Caco-2 (cell line): Measurements from ENCODE around the gene AKAP6. TPM values are rescaled to one million over a fixed set of nuclear protein-coding genes. Genes with fewer than 3 reads are reported as not detected.

Experiments used
- BruUV-seq: library from RNA; stranded (reverse); fragments of 400-500 nt; replicated peaks from 2 replicates; lab custom pipeline; 2021; lab: Mats Ljungman, UMichigan
- CTCF ChIA-PET: fragments of 300-600 bp; sonication (Branson Sonifier 250); formaldehyde crosslinking; loops from one replicate; lab custom pipeline; 2022; ENCODE audit warnings: antibody characterized with exemption; lab: Charles Lee
- POLR2A ChIA-PET: fragments of 300-600 bp; sonication (Branson Sonifier 250); formaldehyde crosslinking; loops from one replicate; lab custom pipeline; 2022; ENCODE audit warnings: antibody characterized with exemption; lab: Charles Lee
- DNase-seq, 2 experiments: peaks; one replicate each; pipeline versions ENCODE4 v3.0.0 to v3.0.0-alpha.2; 2020 to 2022
- H3K27me3 ChIP-seq: replicated peaks from 2 replicates; pipeline ENCODE4 v1.6.0; 2011; ENCODE audit warnings: low read length; ENCODE audit not compliant: control insufficient read depth, insufficient read depth
- H3K36me3 ChIP-seq: 2 replicates; pipeline ENCODE4 v1.5.1; 2011; ENCODE audit warnings: low read length; ENCODE audit not compliant: control insufficient read depth, insufficient read depth
- H3K4me1 ChIP-seq: fragments of 250-450 bp; sonication (Bioruptor Pico); 2 replicates; pipeline ENCODE4 v1.5.1; 2020; ENCODE audit warnings: mild to moderate bottlenecking
- H3K4me3 ChIP-seq: 2 replicates; pipeline ENCODE4 v1.5.1; 2011; ENCODE audit warnings: low read depth, mild to moderate bottlenecking, control low read depth, low read length
- H3K9me3 ChIP-seq: fragments of 250-450 bp; sonication (Bioruptor Pico); 2 replicates; pipeline ENCODE4 v1.5.1; 2020; ENCODE audit warnings: mild to moderate bottlenecking, moderate library complexity
- H3K27ac Mint-ChIP-seq: one replicate; pipeline ENCODE4 v1.8.0; 2022; ENCODE audit warnings: mixed read lengths; ENCODE audit not compliant: unreplicated experiment
- H3K27me3 Mint-ChIP-seq: one replicate; pipeline ENCODE4 v1.8.0; 2022; ENCODE audit warnings: mixed read lengths; ENCODE audit not compliant: insufficient read depth, unreplicated experiment
- H3K36me3 Mint-ChIP-seq: one replicate; pipeline ENCODE4 v1.8.0; 2022; ENCODE audit warnings: mild to moderate bottlenecking, mixed read lengths; ENCODE audit not compliant: insufficient read depth, unreplicated experiment
- H3K4me1 Mint-ChIP-seq: one replicate; pipeline ENCODE4 v1.8.0; 2022; ENCODE audit warnings: low read depth, mixed read lengths; ENCODE audit not compliant: unreplicated experiment
- H3K4me3 Mint-ChIP-seq: one replicate; pipeline ENCODE4 v1.8.0; 2022; ENCODE audit warnings: mild to moderate bottlenecking, moderate library complexity, mixed read lengths; ENCODE audit not compliant: unreplicated experiment
- H3K9me3 Mint-ChIP-seq: one replicate; pipeline ENCODE4 v1.8.0; 2022; ENCODE audit warnings: mixed read lengths; ENCODE audit not compliant: unreplicated experiment
- intact Hi-C: fragments of 100-400 bp; cut with micrococcal nuclease; formaldehyde crosslinking; loops from one replicate; pipeline ENCODE4 v1.10.0; 2022; ENCODE audit not compliant: unreplicated experiment
- total RNA-seq: library from RNA; stranded (reverse); gene quantifications from 2 replicates; pipeline ENCODE4 v1.2.3, GENCODE V29; 2022
- TF ChIP-seq, protein P1 (sequence below), 2 experiments: fragments of 200-600 bp in 1 of 2; IDR thresholded peaks; 1 replicate in 1 of 2; 2 replicates in 1 of 2; pipeline versions ENCODE4 v1.5.1 to v1.8.0; 2011 to 2022; ENCODE audit warnings: antibody characterized with exemption in 1 of 2, control low read depth in 1 of 2, inconsistent platforms in 1 of 2, low read depth in 1 of 2, low read length in 1 of 2, mild to moderate bottlenecking in 1 of 2, moderate library complexity in 1 of 2; ENCODE audit not compliant: insufficient read depth in 1 of 2, severe bottlenecking in 1 of 2, unreplicated experiment in 1 of 2

Gene AKAP6
- total RNA-seq, 1 experiment from 2014 or later, result 3.0 TPM

DNA sequence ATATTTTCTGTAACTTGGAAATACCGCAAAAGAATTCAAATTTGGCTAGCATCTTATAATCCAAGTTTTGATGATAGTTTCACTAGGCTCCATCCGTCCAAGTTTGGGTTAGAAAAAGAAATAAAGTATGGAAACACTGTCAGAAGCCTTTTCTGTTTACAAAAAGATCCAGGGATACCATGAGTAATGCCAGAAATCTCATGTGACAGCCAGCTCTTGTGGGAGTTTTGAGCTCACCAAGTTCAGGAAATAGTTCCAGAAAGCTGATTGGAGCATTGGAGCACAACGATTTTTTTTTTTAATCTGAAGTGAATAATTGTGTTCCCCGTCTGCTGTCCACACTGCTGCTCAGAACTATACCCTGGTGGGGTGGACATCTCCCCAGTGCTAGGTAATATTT, 379.9 kb downstream of the AKAP6 start:
- BruUV-seq, result no TSS peak
- Mint-ChIP-seq H3K9me3 (no peaks in the 10 kb centered on the region), H3K4me3 (no peak overlapping the region), H3K36me3 (no peaks in the 10 kb centered on the region), H3K27ac (no peak overlapping the region), H3K4me1 (no peaks in the 10 kb centered on the region), H3K27me3 (peaks cover 19% of the 10 kb centered on the region)
- POLR2A ChIA-PET, result no interaction called here
- H3K4me1 ChIP-seq, result no peaks in the 10 kb centered on the region
- no peaks in the 10 kb centered on the region for H3K36me3 ChIP-seq
- no peak for DNase-seq
- no peak overlapping the region for H3K4me3 ChIP-seq
- H3K9me3 ChIP-seq, result no peaks in the 10 kb centered on the region
- no peaks in the 10 kb centered on the region for H3K27me3 ChIP-seq
- TF ChIP-seq, protein P1, sequence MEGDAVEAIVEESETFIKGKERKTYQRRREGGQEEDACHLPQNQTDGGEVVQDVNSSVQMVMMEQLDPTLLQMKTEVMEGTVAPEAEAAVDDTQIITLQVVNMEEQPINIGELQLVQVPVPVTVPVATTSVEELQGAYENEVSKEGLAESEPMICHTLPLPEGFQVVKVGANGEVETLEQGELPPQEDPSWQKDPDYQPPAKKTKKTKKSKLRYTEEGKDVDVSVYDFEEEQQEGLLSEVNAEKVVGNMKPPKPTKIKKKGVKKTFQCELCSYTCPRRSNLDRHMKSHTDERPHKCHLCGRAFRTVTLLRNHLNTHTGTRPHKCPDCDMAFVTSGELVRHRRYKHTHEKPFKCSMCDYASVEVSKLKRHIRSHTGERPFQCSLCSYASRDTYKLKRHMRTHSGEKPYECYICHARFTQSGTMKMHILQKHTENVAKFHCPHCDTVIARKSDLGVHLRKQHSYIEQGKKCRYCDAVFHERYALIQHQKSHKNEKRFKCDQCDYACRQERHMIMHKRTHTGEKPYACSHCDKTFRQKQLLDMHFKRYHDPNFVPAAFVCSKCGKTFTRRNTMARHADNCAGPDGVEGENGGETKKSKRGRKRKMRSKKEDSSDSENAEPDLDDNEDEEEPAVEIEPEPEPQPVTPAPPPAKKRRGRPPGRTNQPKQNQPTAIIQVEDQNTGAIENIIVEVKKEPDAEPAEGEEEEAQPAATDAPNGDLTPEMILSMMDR (IDR thresholded peaks at IDR 0.05; ENCODE audit: insufficient read depth in 1 of 2, low read depth in 1 of 2, low read length in 1 of 2, severe bottlenecking in 1 of 2, unreplicated experiment in 1 of 2), result no peak
- CTCF ChIA-PET, result no interaction called here
- intact Hi-C loops, result no loop called here

DNA sequence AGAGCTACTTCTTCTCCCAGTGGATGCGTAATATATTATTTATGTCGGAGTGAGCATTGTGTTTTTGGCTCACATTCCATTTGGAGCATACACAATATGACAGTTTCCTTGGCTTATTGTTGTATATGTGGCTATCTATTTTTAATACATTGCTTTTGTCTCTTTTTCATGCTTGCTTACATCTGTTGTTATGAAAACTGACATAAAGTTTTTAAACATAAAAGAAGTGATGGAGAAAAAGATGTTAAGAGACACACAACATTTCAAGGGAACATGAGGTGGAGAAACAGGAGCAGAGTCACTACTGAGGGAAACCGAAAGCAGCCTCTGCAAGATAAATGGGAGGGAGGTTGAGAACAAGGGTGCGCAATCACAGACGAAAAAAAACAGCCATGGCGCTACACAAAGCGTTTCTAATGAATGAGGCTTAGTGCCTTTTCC, 381.2 kb downstream of the AKAP6 start:
- TF ChIP-seq, protein P1 (IDR thresholded peaks at IDR 0.05; ENCODE audit: insufficient read depth in 1 of 2, low read depth in 1 of 2, low read length in 1 of 2, severe bottlenecking in 1 of 2, unreplicated experiment in 1 of 2), result no peak
- H3K36me3 ChIP-seq, result no peaks in the 10 kb centered on the region
- Mint-ChIP-seq H3K4me3 (no peak overlapping the region), H3K27ac (no peak overlapping the region), H3K36me3 (no peaks in the 10 kb centered on the region), H3K9me3 (no peaks in the 10 kb centered on the region), H3K4me1 (no peaks in the 10 kb centered on the region), H3K27me3 (peaks cover 16% of the 10 kb centered on the region)
- DNase-seq, result no peak
- no peaks in the 10 kb centered on the region for H3K4me1 ChIP-seq
- no peaks in the 10 kb centered on the region for H3K9me3 ChIP-seq
- no peaks in the 10 kb centered on the region for H3K27me3 ChIP-seq
- ChIA-PET CTCF (no interaction called here), POLR2A (no interaction called here)
- intact Hi-C loops, result loop anchor here (1.0 to 10.0 kb wide), 4 partner anchors 134 to 722 kb away; partner anchors contain the start of gene NPAS3
- BruUV-seq, result no TSS peak
- H3K4me3 ChIP-seq, result no peak overlapping the region

- Mint-ChIP-seq H3K27ac (no peak overlapping the region), H3K9me3 (no peaks in the 10 kb centered on the region), H3K4me1 (no peaks in the 10 kb centered on the region), H3K27me3 (peaks cover 16% of the 10 kb centered on the region), H3K36me3 (no peaks in the 10 kb centered on the region), H3K4me3 (no peak overlapping the region)
- TF ChIP-seq, protein P1 (IDR thresholded peaks at IDR 0.05; ENCODE audit: insufficient read depth in 1 of 2, low read depth in 1 of 2, low read length in 1 of 2, severe bottlenecking in 1 of 2, unreplicated experiment in 1 of 2), result peak; percentile 52 to 62
- Histone ChIP-seq H3K4me1 (no peaks in the 10 kb centered on the region), H3K9me3 (no peaks in the 10 kb centered on the region), H3K36me3 (no peaks in the 10 kb centered on the region), H3K27me3 (no peaks in the 10 kb centered on the region), H3K4me3 (no peak overlapping the region)
- no TSS peak for BruUV-seq
- POLR2A ChIA-PET, result no interaction called here
- intact Hi-C loops, result loop anchor here (1.0 to 10.0 kb wide), 5 partner anchors 115 to 721 kb away; partner anchors contain the start of gene NPAS3
- DNase-seq, result peak in 1 of 2 experiments; percentile 41
- CTCF ChIA-PET, result interaction anchor here (0.6 kb wide), 1 partner anchor 228 kb away, joined by 3 read pairs; no protein-coding TSS in a partner anchor
Measured at GRCh38 chr14:32710731-32711680, 381.9 kb downstream of the AKAP6 start.
